NCI-H146 (cell line): Measurements from ENCODE around the gene STXBP5L.
"Not testable (repeated sequence)": the region's sequence is repeated elsewhere in the genome, so short reads cannot be mapped to it uniquely, and the experiment has no call there.

ENCODE experiments used
- DNase-seq: peaks from one replicate; lab custom pipeline; 2025; lab: John Stamatoyannopoulos, UW

Gene STXBP5L

GRCh38 chr3:121018917-121019321 is 110.9 kb downstream of the STXBP5L start:
- no peak for DNase-seq

DNA sequence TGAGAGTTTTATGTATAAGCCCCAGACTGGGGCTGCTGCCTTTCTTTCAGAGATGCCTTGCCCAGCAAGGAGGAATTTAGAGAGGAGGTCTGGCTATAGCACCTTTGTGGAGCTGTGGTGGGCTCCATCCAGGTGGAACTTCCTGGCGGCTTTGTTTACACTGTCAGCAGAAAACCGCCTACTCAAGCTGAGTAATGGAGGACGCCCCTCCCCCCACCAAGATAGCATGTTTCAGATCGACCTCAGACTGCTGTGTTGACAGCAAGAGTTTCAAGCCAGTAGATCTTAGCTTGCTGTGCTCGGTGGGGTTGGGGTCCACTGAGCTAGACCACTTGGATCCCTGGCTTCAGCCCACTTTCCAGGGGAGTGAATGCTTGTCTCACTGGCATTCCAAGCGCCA is 155.6 kb downstream of the STXBP5L start:
- DNase-seq = no peak

DNA sequence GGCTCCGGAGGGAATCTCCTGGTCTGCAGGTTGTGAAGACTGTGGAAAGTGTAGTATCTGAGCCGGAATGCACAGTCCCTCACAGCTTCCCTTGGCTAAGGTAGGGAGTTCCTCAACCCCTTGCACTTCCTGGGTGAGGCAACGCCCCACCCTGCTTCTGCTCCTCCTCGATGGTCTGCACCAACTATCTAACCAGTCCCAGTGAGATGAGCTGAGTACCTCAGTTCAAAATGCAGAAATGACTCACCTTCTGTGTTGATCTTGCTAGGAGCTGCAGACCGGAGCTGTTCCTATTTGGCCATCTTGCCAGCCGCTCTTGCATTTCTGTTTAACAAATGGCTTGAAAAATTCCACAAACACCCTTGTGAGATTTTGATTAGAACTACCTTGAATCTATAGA is 156.1 kb downstream of the STXBP5L start:
- DNase-seq = no peak

GRCh38 chr3:121072133-121072532 is 164.1 kb downstream of the STXBP5L start:
- no peak for DNase-seq

DNA sequence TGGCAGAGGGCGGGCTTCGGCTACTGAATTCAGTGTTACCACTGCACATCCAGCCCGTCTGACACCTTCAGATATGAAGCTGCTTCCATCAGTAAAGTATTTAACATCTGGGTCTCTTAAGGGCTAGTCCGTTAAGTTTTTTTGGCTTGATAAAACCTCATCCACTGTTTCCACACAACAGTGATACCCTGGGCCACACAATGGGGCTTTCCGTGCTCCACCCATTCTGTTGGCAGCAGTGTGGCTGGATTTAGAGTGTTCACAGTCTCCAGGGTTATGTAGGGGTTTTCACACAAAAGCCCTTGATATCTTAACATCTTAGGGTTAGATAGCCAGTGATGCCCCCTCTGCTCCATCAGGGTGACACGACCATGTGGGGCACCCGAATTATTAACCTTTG is 165.0 kb downstream of the STXBP5L start:
- DNase-seq = no peak

GRCh38 chr3:121075191-121075590 is 167.2 kb downstream of the STXBP5L start:
- DNase-seq = no peak

DNA sequence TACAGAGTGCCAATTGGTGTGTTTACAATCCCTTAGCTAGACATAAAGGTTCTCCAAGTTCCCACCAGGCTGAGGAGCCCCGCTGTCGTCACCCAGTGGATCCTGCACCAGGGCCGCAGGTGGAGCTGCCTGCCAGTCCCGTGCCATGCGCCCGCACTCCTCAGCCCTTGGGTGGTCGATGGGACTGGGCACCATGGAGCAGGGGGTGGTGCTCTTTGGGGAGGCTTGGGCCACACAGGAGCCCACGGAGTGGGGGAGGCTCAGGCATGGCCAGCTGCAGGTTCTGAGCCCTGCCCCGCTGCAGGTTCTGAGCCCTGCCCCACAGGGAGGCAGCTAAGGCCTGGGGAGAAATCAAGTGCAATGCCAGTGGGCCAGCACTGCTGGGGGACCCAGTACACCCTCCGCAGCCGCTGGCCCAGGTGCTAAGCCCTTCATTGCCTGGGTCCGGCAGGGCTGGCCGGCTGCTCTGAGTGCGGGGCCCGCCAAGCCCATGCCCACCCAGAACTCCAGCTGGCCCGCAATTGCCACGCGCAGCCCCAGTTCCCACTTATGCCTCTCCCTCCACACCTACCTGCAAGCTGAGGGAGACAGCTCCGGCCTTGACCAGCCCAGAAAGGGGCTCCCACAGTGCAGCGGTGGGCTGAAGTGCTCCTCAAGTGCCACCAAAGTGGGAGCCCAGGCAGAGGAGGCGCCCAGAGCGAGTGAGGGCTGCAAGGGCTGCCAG is 170.5 kb downstream of the STXBP5L start:
- not testable (repeated sequence) for DNase-seq

DNA sequence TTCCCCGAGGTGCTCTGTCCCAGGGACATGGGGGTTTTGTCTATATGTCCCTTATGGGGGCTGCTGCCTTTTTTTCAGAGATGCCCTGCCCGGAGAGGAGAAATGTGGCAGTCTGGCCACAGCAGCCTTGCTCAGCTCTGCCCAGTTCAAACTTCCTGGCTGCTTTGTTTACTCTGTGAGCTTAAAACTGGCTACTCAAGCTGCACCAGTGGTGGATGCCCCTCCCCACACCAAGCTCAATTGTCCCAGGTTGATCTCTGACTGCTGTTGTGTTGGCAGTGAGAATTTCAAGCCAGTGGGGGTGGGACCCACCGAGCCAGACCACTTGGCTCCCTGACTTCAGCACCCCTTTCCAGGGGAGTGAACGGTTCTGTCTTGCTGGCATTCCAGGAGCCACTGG is 188.9 kb downstream of the STXBP5L start:
- DNase-seq = no peak

- not testable (repeated sequence) for DNase-seq
Observed at GRCh38 chr3:121111086-121111485, 203.1 kb downstream of the STXBP5L start.

- no peak for DNase-seq
Observed at GRCh38 chr3:121111914-121112612, 204.1 kb downstream of the STXBP5L start.

GRCh38 chr3:121126033-121126706 is 218.2 kb downstream of the STXBP5L start:
- DNase-seq = no peak

- DNase-seq = no peak
Observed at GRCh38 chr3:121126707-121127035, 218.7 kb downstream of the STXBP5L start.

GRCh38 chr3:121152573-121152972 is 244.6 kb downstream of the STXBP5L start:
- DNase-seq = peak; percentile 5

DNA sequence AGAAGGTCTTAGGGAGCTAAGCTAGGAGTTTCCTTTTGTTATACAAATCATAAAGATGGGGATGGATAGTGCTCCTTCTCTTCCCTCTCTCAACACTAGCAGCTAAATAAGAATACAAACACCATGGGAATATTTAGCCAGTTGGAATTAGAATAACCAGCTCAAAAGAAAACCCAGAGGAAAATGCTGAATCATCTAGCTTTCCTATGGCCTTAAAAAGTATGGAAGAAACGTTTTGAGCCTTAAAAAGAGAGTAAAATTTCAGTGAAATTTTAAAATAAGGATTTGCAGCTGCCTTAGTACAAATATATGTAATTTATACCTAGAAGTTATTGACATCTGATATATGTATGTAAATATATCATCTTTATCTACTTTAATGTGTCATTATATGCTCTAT is 245.8 kb downstream of the STXBP5L start:
- no peak for DNase-seq

DNA sequence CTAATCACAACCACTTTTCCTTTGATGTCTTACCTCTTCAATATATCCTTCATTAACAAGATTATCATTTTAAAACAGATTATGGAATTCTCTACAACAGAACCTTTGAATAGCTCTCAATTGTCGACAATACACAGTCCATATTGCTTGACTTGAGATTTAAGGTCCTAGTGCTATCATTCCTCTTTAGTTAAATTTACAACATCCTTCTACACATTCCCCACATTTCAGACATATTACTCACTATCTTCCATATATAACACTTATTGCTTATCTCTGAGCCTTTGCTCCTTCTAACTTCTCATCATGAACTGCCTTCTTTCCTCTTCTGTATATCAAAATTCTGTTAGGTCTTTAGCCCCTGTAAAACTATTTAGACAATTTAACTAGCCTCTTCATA is 247.0 kb downstream of the STXBP5L start:
- no peak for DNase-seq

DNA sequence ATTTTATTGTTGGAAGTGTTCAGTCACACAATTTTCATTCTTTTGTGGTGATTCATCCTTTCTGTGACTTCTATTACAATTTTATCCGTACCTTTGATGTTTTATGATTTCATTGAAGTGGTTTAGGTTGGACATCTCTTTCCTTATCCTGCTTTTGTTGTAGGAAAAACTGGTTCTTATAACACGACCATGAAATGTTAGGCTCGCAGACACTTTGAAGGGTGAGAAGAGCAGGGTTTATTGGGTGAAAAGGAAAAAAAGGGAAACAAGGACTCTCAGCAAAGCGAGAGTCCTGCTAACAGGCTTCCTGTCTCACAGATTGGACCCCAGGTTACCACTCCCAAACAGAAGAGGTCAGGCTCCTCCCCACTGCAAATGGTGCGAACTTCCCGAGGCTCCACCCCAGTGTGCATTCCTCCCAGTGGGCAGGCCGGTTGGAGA is 257.4 kb downstream of the STXBP5L start:
- no peak for DNase-seq

DNA sequence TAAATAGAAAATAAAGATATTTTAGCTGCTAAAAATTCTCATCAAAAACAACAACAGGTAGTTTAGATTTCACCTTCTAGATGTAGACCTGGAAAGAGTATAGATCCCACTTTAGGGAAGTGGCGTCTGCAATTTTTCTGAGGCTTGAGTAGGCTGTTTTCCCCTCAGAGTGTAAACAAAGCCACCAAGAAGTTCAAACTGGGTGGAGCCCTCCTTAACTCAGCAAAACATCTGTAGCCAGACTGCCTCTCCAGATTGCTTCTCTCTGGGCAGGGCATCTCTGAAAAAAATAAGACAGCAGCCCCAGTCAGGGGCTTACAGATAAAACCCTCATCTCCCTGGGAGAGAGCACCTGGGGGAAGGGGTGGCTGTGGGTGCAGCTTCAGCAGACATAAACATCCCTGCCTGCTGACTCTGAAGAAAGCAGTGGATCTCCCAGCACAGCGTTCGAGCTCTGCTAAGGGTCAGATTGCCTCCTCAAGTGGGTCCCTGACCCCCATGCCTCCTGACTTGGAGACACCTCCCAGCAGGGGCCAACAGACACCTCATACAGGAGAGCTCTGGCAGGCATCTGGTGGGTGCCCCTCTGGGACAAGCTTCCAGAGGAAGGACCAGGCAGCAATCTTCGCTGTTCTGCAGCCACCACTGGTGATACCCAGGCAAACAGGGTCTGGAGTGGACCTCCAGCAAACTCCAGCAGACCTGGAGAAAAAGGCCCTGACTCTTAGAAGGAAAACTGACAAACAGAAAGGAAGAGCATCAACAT is 259.6 kb downstream of the STXBP5L start:
- DNase-seq = no peak

DNA sequence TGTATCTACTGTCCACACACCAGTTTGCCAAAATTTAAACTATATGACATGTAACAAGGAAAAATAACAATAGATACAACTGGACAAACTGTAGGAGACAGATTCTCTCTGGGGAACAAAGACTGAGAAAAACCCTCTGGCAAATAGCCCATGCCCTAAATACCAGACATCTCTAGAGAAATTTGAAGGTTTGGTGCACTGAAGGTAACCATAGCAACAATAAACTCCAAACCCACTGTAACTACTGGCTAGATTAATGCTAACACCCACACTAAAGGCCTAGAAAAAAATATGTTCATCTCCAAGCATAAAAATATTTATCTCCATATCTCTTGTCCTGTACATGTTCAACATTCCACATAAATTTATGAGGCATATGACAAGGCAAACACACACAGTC is 267.1 kb downstream of the STXBP5L start:
- no peak for DNase-seq

DNA sequence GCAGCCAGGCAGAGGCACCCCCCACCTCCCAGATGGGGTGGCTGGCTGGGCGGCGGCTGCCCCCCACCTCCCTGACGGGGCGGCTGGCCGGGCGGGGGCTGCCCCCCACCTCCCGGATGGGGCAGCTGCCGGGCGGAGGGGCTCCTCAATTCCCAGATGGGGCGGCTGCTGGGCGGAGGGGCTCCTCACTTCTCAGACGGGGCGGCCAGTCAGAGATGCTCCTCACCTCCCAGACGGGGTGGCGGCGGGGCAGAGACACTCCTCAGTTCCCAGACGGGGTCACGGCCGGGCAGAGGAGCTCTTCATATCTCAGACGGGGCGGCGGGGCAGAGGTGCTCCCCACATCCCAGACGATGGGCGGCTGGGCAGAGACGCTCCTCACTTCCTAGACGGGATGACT is 282.6 kb downstream of the STXBP5L start:
- DNase-seq = not testable (repeated sequence)

DNA sequence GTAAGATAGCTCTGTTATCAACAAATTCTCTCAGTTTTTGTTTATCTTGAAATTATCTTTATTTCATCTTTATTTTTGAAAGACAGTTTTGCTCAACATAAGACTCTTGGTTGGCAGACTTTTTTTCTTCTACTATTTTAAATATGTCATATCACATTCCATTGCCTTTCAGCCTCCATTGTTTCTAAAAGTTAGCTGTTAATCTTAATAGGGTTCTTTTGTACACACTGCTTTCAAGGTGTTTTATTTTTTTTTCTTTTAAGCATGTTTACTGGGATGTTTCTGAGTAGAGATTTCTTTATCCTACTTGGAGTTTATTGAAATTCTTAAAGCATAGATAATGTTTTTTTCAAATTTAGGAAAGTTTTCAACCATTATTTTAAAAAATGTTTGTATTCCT is 294.6 kb downstream of the STXBP5L start:
- no peak for DNase-seq

GRCh38 chr3:121223116-121223515 is 315.1 kb downstream of the STXBP5L start:
- no peak for DNase-seq

- DNase-seq = no peak
Observed at GRCh38 chr3:121228971-121229370, 321.0 kb downstream of the STXBP5L start.
